Measurements from ENCODE around the gene IGDCC3. TPM values are rescaled to one million over a fixed set of nuclear protein-coding genes. Genes with fewer than 3 reads are reported as not detected.

The IGDCC3 gene
- total and polyA plus RNA-seq, 10 donors, result 0.03 to 0.34 (median 0.03) TPM; not detected in 7

- no peaks in the 10 kb centered on the region for H3K4me1 ChIP-seq
- intact Hi-C loops (cut with DNase I; ENCODE audit: low total_unique reads), result no loop called here
- no peaks in the 10 kb centered on the region for H3K36me3 ChIP-seq
- no peak overlapping the region for H3K27ac ChIP-seq
- DNase-seq, result no peak
- no peaks in the 10 kb centered on the region for H3K9me3 ChIP-seq
- H3K27me3 ChIP-seq (replicated peaks in 1 of 7), result peaks cover 0 to 44% (median 5%) of the 10 kb centered on the region in 7 donors
- WGBS, 5 donors, result 93 to 97% (median 94%) methylated on average over 3 of the region's 3 CpGs
- TF ChIP-seq POLR2A (IDR thresholded peaks at IDR 0.05), result no peak
- no peak overlapping the region for H3K4me3 ChIP-seq
Observed at GRCh38 chr15:65369651-65370050, 8.2 kb downstream of the IGDCC3 start.

- no peaks in the 10 kb centered on the region for H3K4me1 ChIP-seq
- WGBS, 5 donors, result 73 to 94% (median 83%) methylated on average over 3 of the region's 3 CpGs
- H3K9me3 ChIP-seq, result no peaks in the 10 kb centered on the region
- H3K27me3 ChIP-seq (replicated peaks in 1 of 7), result peaks cover 0 to 43% (median 5%) of the 10 kb centered on the region in 7 donors
- no peak overlapping the region for H3K4me3 ChIP-seq
- no peak overlapping the region for H3K27ac ChIP-seq
- H3K36me3 ChIP-seq, result no peaks in the 10 kb centered on the region
- TF ChIP-seq POLR2AphosphoS5 (IDR thresholded peaks at IDR 0.05) (no peak), POLR2A (IDR thresholded peaks at IDR 0.05) (no peak), CTCF (IDR thresholded peaks at IDR 0.05 in 8 of 11, conservative IDR thresholded peaks at IDR 0.05 in 3 of 11) (no peak)
- peak; percentile 27 for DNase-seq
- intact Hi-C loops (cut with DNase I; ENCODE audit: low total_unique reads), result no loop called here
Observed at GRCh38 chr15:65369212-65369547, 8.6 kb downstream of the IGDCC3 start.

GRCh38 chr15:65368302-65369211 lies 9.2 kb downstream of the IGDCC3 start:
- TF ChIP-seq POLR2A (IDR thresholded peaks at IDR 0.05) (no peak), CTCF (IDR thresholded peaks at IDR 0.05 in 8 of 11, conservative IDR thresholded peaks at IDR 0.05 in 3 of 11) (no peak), POLR2AphosphoS5 (IDR thresholded peaks at IDR 0.05) (no peak)
- intact Hi-C loops (cut with DNase I; ENCODE audit: low total_unique reads), result no loop called here

GRCh38 chr15:65366122-65366892 lies 11.5 kb downstream of the IGDCC3 start:
- TF ChIP-seq CTCF (IDR thresholded peaks at IDR 0.05 in 8 of 11, conservative IDR thresholded peaks at IDR 0.05 in 3 of 11) (no peak), POLR2A (IDR thresholded peaks at IDR 0.05) (no peak), POLR2AphosphoS5 (IDR thresholded peaks at IDR 0.05) (no peak)
- Histone ChIP-seq H3K36me3 (no peaks in the 10 kb centered on the region), H3K4me3 (no peak overlapping the region), H3K4me1 (no peaks in the 10 kb centered on the region), H3K27me3 (replicated peaks in 1 of 7) (peaks cover 0 to 40% (median 4%) of the 10 kb centered on the region in 7 donors), H3K27ac (no peak overlapping the region), H3K9me3 (no peaks in the 10 kb centered on the region)
- peak; percentile 62 for DNase-seq
- intact Hi-C loops (cut with DNase I; ENCODE audit: low total_unique reads), result no loop called here
- WGBS, 5 donors, result 73 to 85% (median 82%) methylated on average over 7 of the region's 7 CpGs

More at GRCh38 chr15:65368302-65369211, 9.2 kb downstream of the IGDCC3 start:
- H3K4me1 ChIP-seq, result no peaks in the 10 kb centered on the region
- peaks cover 0 to 40% (median 0%) of the 10 kb centered on the region in 7 donors for H3K27me3 ChIP-seq (replicated peaks in 1 of 7)
- DNase-seq, result peak; percentile 56
- H3K4me3 ChIP-seq, result no peak overlapping the region
- 64 to 71% (median 69%) methylated on average over 12 of the region's 12 CpGs for WGBS, 5 donors
- H3K36me3 ChIP-seq, result no peaks in the 10 kb centered on the region
- H3K9me3 ChIP-seq, result no peaks in the 10 kb centered on the region
- H3K27ac ChIP-seq, result no peak overlapping the region
